Myometrial cell (primary cell): ENCODE results near the gene DCDC1. TPM values are rescaled to one million over a fixed set of nuclear protein-coding genes. Genes with fewer than 3 reads are reported as not detected.

Experiments
- total RNA-seq: library from RNA; depleted of rRNA; stranded (reverse); fragments of >200 nt; gene quantifications from 2 replicates; pipeline ENCODE4 v1.2.3, GENCODE V29; 2015

Gene DCDC1, protein sequence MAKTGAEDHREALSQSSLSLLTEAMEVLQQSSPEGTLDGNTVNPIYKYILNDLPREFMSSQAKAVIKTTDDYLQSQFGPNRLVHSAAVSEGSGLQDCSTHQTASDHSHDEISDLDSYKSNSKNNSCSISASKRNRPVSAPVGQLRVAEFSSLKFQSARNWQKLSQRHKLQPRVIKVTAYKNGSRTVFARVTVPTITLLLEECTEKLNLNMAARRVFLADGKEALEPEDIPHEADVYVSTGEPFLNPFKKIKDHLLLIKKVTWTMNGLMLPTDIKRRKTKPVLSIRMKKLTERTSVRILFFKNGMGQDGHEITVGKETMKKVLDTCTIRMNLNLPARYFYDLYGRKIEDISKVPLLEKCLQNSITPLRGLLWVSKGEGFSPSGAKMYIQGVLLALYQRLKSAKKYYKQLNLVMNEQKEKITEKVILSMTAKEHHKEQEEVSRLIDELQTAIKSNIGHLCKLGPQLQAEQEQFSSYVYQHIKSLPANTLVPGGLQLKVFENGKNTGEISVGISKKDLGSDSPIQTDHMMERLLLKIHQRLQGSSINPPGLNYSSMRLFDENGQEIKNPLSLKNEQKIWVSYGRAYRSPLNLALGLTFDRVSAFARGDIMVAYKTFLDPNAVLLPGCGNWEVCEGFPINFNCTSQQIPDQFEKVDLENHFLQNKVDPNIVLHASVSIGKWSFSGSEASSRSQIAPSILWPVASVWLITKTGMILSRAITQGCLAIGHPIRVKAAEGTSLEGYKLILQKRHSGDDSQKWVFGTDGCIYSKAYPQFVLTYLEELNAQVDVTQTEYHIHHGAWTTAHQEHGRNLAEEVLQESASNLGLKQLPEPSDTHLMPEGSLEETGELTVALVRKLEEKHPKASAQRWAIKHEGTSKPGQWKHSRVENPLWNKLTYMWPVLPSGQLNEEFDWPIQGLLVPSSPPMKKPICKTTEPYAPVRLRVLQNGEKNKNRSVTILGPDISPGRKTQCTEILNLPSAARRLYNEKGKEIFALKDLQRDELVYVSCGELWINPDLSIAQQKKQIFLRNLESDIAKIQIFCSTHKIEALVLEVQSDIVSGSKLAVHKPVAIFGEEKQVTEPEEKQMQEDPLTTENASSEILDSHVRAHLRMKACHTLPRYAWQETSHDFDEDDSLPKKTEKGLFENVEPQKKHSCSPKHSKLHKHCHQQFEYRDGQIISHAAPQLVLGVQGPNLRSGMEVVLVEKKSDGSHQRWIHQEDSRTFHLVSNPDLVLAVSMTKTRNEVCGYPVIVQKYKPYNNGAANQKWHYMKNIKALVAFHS (N-terminal part only)
- total RNA-seq, result not detected in 2 replicates

GRCh38 chr11:31369348-31370329 lies at the start of gene DCDC1, which contains the start of gene DNAJC24:
Gene DCDC1, minus strand, starts transcription at chr11:31369739. Its CDS starts 41,459 bp downstream, at chr11:31328280.
Gene DNAJC24, plus strand, starts transcription at chr11:31369860. Its CDS starts 889 bp downstream, at chr11:31370749.

Other genes with a start within 250 kb of the DCDC1 start
- 20.7 and 21.3 TPM in 2 replicates for gene DNAJC24, start 121 bp upstream of the DCDC1 start, total RNA-seq
- gene IMMP1L, start 139.9 kb upstream of the DCDC1 start, total RNA-seq, result 9.7 and 22.8 TPM in 2 replicates
- gene ELP4, start 140.0 kb upstream of the DCDC1 start, total RNA-seq, result 22.0 and 22.8 TPM in 2 replicates